Measurements from ENCODE around the gene MRPS23.
"Not testable (repeated sequence)": the region's sequence is repeated elsewhere in the genome, so short reads cannot be mapped to it uniquely, and the experiment has no call there.

Gene MRPS23

GRCh38 chr17:57852955-57853328 lies 3.1 kb upstream of the MRPS23 start:
- TF ChIP-seq CTCF (IDR thresholded peaks at IDR 0.05; ENCODE audit: unreplicated experiment in 3 of 3), result no peak
- Mint-ChIP-seq H3K27me3 (ENCODE audit: low read depth) (no peaks in the 10 kb centered on the region), H3K4me1 (peaks cover 60% of the 10 kb centered on the region), H3K9me3 (no peaks in the 10 kb centered on the region), H3K4me3 (peak overlapping the region in 2 of 3 experiments; percentile 52 to 60), H3K27ac (peak overlapping the region in 2 of 3 experiments; percentile 61 to 74), H3K36me3 (ENCODE audit: low read depth) (peaks cover 7% of the 10 kb centered on the region)

GRCh38 chr17:57852092-57852954 lies 2.5 kb upstream of the MRPS23 start:
- H3K36me3 Mint-ChIP-seq (ENCODE audit: low read depth), result peaks cover 7% of the 10 kb centered on the region
- TF ChIP-seq CTCF (IDR thresholded peaks at IDR 0.05; ENCODE audit: unreplicated experiment in 3 of 3), result no peak
- H3K9me3 Mint-ChIP-seq, result no peaks in the 10 kb centered on the region
- H3K27ac Mint-ChIP-seq, result peak overlapping the region; percentile 91 to 99 (median 96)
- no peaks in the 10 kb centered on the region for H3K27me3 Mint-ChIP-seq (ENCODE audit: low read depth)
- H3K4me1 Mint-ChIP-seq, result peaks cover 59% of the 10 kb centered on the region
- H3K4me3 Mint-ChIP-seq, result peak overlapping the region; percentile 84 to 88 (median 88)

GRCh38 chr17:57849163-57849873 lies 526 bp downstream of the MRPS23 start:
- Mint-ChIP-seq H3K36me3 (ENCODE audit: low read depth) (peaks cover 23% of the 10 kb centered on the region), H3K9me3 (no peaks in the 10 kb centered on the region), H3K27me3 (ENCODE audit: low read depth) (no peaks in the 10 kb centered on the region), H3K4me1 (peaks cover 50% of the 10 kb centered on the region), H3K27ac (peak overlapping the region; percentile 96 to 99 (median 99)), H3K4me3 (peak overlapping the region; percentile 95 to 96 (median 96))
- TF ChIP-seq CTCF (IDR thresholded peaks at IDR 0.05; ENCODE audit: unreplicated experiment in 3 of 3), result no peak

GRCh38 chr17:57846056-57846945 lies 3.5 kb downstream of the MRPS23 start:
- Mint-ChIP-seq H3K36me3 (ENCODE audit: low read depth) (peaks cover 30% of the 10 kb centered on the region), H3K4me1 (peaks cover 25% of the 10 kb centered on the region), H3K27ac (peak overlapping the region in 1 of 3 experiments; percentile 89), H3K4me3 (peak overlapping the region; percentile 61 to 74 (median 66))
- not testable (repeated sequence) for H3K9me3 Mint-ChIP-seq; H3K27me3 Mint-ChIP-seq (ENCODE audit: low read depth)

GRCh38 chr17:57842280-57842679 lies 7.6 kb downstream of the MRPS23 start:
- Mint-ChIP-seq H3K27me3 (ENCODE audit: low read depth) (no peaks in the 10 kb centered on the region), H3K27ac (no peak overlapping the region), H3K9me3 (no peaks in the 10 kb centered on the region), H3K36me3 (ENCODE audit: low read depth) (peaks cover 46% of the 10 kb centered on the region), H3K4me1 (no peaks in the 10 kb centered on the region), H3K4me3 (no peak overlapping the region)
- TF ChIP-seq CTCF (IDR thresholded peaks at IDR 0.05; ENCODE audit: unreplicated experiment in 3 of 3), result no peak

GRCh38 chr17:57839571-57839923 lies 10.3 kb downstream of the MRPS23 start:
- H3K4me3 Mint-ChIP-seq, result no peak overlapping the region
- no peaks in the 10 kb centered on the region for H3K4me1 Mint-ChIP-seq
- no peak overlapping the region for H3K27ac Mint-ChIP-seq
- H3K9me3 Mint-ChIP-seq, result no peaks in the 10 kb centered on the region
- no peak for TF ChIP-seq CTCF (IDR thresholded peaks at IDR 0.05; ENCODE audit: unreplicated experiment in 3 of 3)
- peaks cover under 1% of the 10 kb centered on the region for H3K27me3 Mint-ChIP-seq (ENCODE audit: low read depth)
- H3K36me3 Mint-ChIP-seq (ENCODE audit: low read depth), result peaks cover 34% of the 10 kb centered on the region
